ENCODE measurements around the gene CCDC116. TPM values are rescaled to one million over a fixed set of nuclear protein-coding genes. Genes with fewer than 3 reads are reported as not detected.

CCDC116 gene
- polyA plus RNA-seq, 4 donors = 0.21 to 0.40 (median 0.25) TPM

GRCh38 chr22:21652010-21652546 lies 19.5 kb downstream of the CCDC116 start:
- H3K27ac ChIP-seq (ENCODE audit: low read depth in 1 of 3, low read length in 2 of 3) = peak overlapping the region in 1 of 3 donors; percentile 3
- WGBS, 3 donors = 0 to 1% (median 0%) methylated on average over 39 to 44 of the region's 44 CpGs
- H3K36me3 ChIP-seq (ENCODE audit: control insufficient read depth in 3 of 3, insufficient read depth in 2 of 3, low read depth in 1 of 3, low read length in 3 of 3) = peaks cover 0 to 38% (median 0%) of the 10 kb centered on the region in 3 donors
- FAIRE-seq (no peak), DNase-seq (peak; percentile 87 to 93)
- H3K4me1 ChIP-seq (ENCODE audit: control insufficient read depth in 3 of 3, insufficient read depth in 2 of 3, low read depth in 1 of 3, low read length in 2 of 3) = peaks cover 0 to 24% (median 6%) of the 10 kb centered on the region in 3 donors
- no peaks in the 10 kb centered on the region for H3K9me3 ChIP-seq (ENCODE audit: control insufficient read depth in 2 of 2, insufficient read depth in 1 of 2, low read depth in 1 of 2, low read length in 1 of 2)
- peak overlapping the region; percentile 38 to 62 (median 51) for H3K4me3 ChIP-seq (ENCODE audit: low read depth in 1 of 3, low read length in 3 of 3)
- no peaks in the 10 kb centered on the region for H3K27me3 ChIP-seq (ENCODE audit: control insufficient read depth in 3 of 3, insufficient read depth in 3 of 3, low read length in 3 of 3)

- Histone ChIP-seq H3K27ac (ENCODE audit: low read depth in 1 of 3, low read length in 2 of 3) (no peak overlapping the region), H3K9me3 (ENCODE audit: control insufficient read depth in 2 of 2, insufficient read depth in 1 of 2, low read depth in 1 of 2, low read length in 1 of 2) (no peaks in the 10 kb centered on the region), H3K27me3 (ENCODE audit: control insufficient read depth in 3 of 3, insufficient read depth in 3 of 3, low read length in 3 of 3) (no peaks in the 10 kb centered on the region), H3K4me3 (ENCODE audit: low read depth in 1 of 3, low read length in 3 of 3) (peak overlapping the region; percentile 38 to 62 (median 51)), H3K4me1 (ENCODE audit: control insufficient read depth in 3 of 3, insufficient read depth in 2 of 3, low read depth in 1 of 3, low read length in 2 of 3) (peaks cover 0 to 24% (median 6%) of the 10 kb centered on the region in 3 donors), H3K36me3 (ENCODE audit: control insufficient read depth in 3 of 3, insufficient read depth in 2 of 3, low read depth in 1 of 3, low read length in 3 of 3) (peaks cover 0 to 34% (median 0%) of the 10 kb centered on the region in 3 donors)
- WGBS, 3 donors = 20 to 35% (median 29%) methylated on average over 29 to 40 of the region's 40 CpGs
- FAIRE-seq (no peak), DNase-seq (no peak)
Observed at GRCh38 chr22:21652547-21653545, 20.3 kb downstream of the CCDC116 start.

DNA sequence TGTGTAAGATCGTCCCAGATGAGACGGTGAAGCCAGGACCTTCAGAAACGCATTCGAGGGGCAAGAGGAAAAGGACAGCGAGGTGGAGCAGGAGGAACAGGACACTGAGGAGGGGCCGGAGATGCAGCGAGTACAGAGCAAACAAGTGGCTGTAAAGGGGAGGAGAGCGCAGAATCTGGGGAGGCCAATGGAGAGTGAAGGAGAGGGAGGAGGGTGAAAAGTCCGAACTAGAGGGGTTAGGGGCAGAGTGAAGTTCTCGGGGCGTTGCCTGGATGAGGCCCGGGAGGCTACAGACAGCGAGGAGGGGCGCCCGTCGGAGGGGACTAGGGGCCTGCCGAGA lies 24.4 kb downstream of the CCDC116 start:
- WGBS, 3 donors = 30 to 41% (median 33%) methylated on average over 17 of the region's 17 CpGs
- no peaks in the 10 kb centered on the region for H3K27me3 ChIP-seq (ENCODE audit: control insufficient read depth in 3 of 3, insufficient read depth in 3 of 3, low read length in 3 of 3)
- FAIRE-seq = no peak
- no peaks in the 10 kb centered on the region for H3K9me3 ChIP-seq (ENCODE audit: control insufficient read depth in 2 of 2, insufficient read depth in 1 of 2, low read depth in 1 of 2, low read length in 1 of 2)
- no peak for DNase-seq
- H3K36me3 ChIP-seq (ENCODE audit: control insufficient read depth in 3 of 3, insufficient read depth in 2 of 3, low read depth in 1 of 3, low read length in 3 of 3) = peaks cover 0 to 14% (median 0%) of the 10 kb centered on the region in 3 donors
- peaks cover 0 to 19% (median 6%) of the 10 kb centered on the region in 3 donors for H3K4me1 ChIP-seq (ENCODE audit: control insufficient read depth in 3 of 3, insufficient read depth in 2 of 3, low read depth in 1 of 3, low read length in 2 of 3)
- no peak overlapping the region for H3K27ac ChIP-seq (ENCODE audit: low read depth in 1 of 3, low read length in 2 of 3)
- H3K4me3 ChIP-seq (ENCODE audit: low read depth in 1 of 3, low read length in 3 of 3) = peak overlapping the region in 2 of 3 donors; percentile 42 to 57

GRCh38 chr22:21657360-21658032 lies 24.9 kb downstream of the CCDC116 start:
- Histone ChIP-seq H3K36me3 (ENCODE audit: control insufficient read depth in 3 of 3, insufficient read depth in 2 of 3, low read depth in 1 of 3, low read length in 3 of 3) (peaks cover 0 to 14% (median 0%) of the 10 kb centered on the region in 3 donors), H3K27ac (ENCODE audit: low read depth in 1 of 3, low read length in 2 of 3) (peak overlapping the region in 1 of 3 donors; percentile 17), H3K4me3 (ENCODE audit: low read depth in 1 of 3, low read length in 3 of 3) (peak overlapping the region; percentile 42 to 61 (median 57)), H3K4me1 (ENCODE audit: control insufficient read depth in 3 of 3, insufficient read depth in 2 of 3, low read depth in 1 of 3, low read length in 2 of 3) (peaks cover 0 to 16% (median 5%) of the 10 kb centered on the region in 3 donors), H3K27me3 (ENCODE audit: control insufficient read depth in 3 of 3, insufficient read depth in 3 of 3, low read length in 3 of 3) (no peaks in the 10 kb centered on the region), H3K9me3 (ENCODE audit: control insufficient read depth in 2 of 2, insufficient read depth in 1 of 2, low read depth in 1 of 2, low read length in 1 of 2) (no peaks in the 10 kb centered on the region)
- FAIRE-seq (no peak), DNase-seq (peak; percentile 79 to 92)
- 1% methylated on average over 50 to 79 of the region's 79 CpGs for WGBS, 3 donors

GRCh38 chr22:21659864-21660525 lies 27.4 kb downstream of the CCDC116 start:
- H3K27ac ChIP-seq (ENCODE audit: low read depth in 1 of 3, low read length in 2 of 3) = no peak overlapping the region
- DNase-seq (no peak), FAIRE-seq (no peak)
- no peaks in the 10 kb centered on the region for H3K27me3 ChIP-seq (ENCODE audit: control insufficient read depth in 3 of 3, insufficient read depth in 3 of 3, low read length in 3 of 3)
- no peaks in the 10 kb centered on the region for H3K36me3 ChIP-seq (ENCODE audit: control insufficient read depth in 3 of 3, insufficient read depth in 2 of 3, low read depth in 1 of 3, low read length in 3 of 3)
- peaks cover 0 to 7% (median 0%) of the 10 kb centered on the region in 3 donors for H3K4me1 ChIP-seq (ENCODE audit: control insufficient read depth in 3 of 3, insufficient read depth in 2 of 3, low read depth in 1 of 3, low read length in 2 of 3)
- no peaks in the 10 kb centered on the region for H3K9me3 ChIP-seq (ENCODE audit: control insufficient read depth in 2 of 2, insufficient read depth in 1 of 2, low read depth in 1 of 2, low read length in 1 of 2)
- WGBS, 3 donors = 83 to 89% (median 84%) methylated on average over 7 of the region's 7 CpGs
- no peak overlapping the region for H3K4me3 ChIP-seq (ENCODE audit: low read depth in 1 of 3, low read length in 3 of 3)

- Histone ChIP-seq H3K4me3 (ENCODE audit: low read depth in 1 of 3, low read length in 3 of 3) (no peak overlapping the region), H3K36me3 (ENCODE audit: control insufficient read depth in 3 of 3, insufficient read depth in 2 of 3, low read depth in 1 of 3, low read length in 3 of 3) (no peaks in the 10 kb centered on the region), H3K4me1 (ENCODE audit: control insufficient read depth in 3 of 3, insufficient read depth in 2 of 3, low read depth in 1 of 3, low read length in 2 of 3) (peaks cover 0 to 11% (median 0%) of the 10 kb centered on the region in 3 donors), H3K27me3 (ENCODE audit: control insufficient read depth in 3 of 3, insufficient read depth in 3 of 3, low read length in 3 of 3) (no peaks in the 10 kb centered on the region), H3K27ac (ENCODE audit: low read depth in 1 of 3, low read length in 2 of 3) (no peak overlapping the region), H3K9me3 (ENCODE audit: control insufficient read depth in 2 of 2, insufficient read depth in 1 of 2, low read depth in 1 of 2, low read length in 1 of 2) (no peaks in the 10 kb centered on the region)
- DNase-seq = no peak
- FAIRE-seq = no peak
- 68 to 79% (median 76%) methylated on average over 7 of the region's 7 CpGs for WGBS, 3 donors
Observed at GRCh38 chr22:21660904-21661303, 28.3 kb downstream of the CCDC116 start.

DNA sequence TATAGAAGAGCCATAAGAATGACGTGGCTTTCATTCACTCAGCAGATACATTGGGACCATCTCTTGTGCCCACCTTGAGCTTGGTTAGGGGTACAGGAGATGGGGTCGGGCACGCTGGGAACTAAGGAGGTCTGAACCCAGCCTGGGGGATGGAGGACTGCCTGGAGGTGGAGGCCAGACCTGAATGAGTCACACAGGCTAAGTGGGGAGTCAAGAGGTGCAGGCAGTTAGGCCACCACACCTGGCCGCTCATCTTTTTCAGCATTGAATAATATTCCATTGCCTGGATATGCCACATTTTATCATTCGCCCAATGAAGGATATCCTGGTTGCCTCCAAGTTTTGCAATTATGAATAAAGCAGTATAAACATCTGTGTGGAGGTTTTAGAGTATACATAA lies 29.4 kb downstream of the CCDC116 start:
- 93 to 97% (median 95%) methylated on average over 5 of the region's 5 CpGs for WGBS, 3 donors
- Histone ChIP-seq H3K4me1 (ENCODE audit: control insufficient read depth in 3 of 3, insufficient read depth in 2 of 3, low read depth in 1 of 3, low read length in 2 of 3) (peaks cover 0 to 11% (median 0%) of the 10 kb centered on the region in 3 donors), H3K27me3 (ENCODE audit: control insufficient read depth in 3 of 3, insufficient read depth in 3 of 3, low read length in 3 of 3) (no peaks in the 10 kb centered on the region), H3K27ac (ENCODE audit: low read depth in 1 of 3, low read length in 2 of 3) (no peak overlapping the region), H3K4me3 (ENCODE audit: low read depth in 1 of 3, low read length in 3 of 3) (no peak overlapping the region), H3K36me3 (ENCODE audit: control insufficient read depth in 3 of 3, insufficient read depth in 2 of 3, low read depth in 1 of 3, low read length in 3 of 3) (no peaks in the 10 kb centered on the region), H3K9me3 (ENCODE audit: control insufficient read depth in 2 of 2, insufficient read depth in 1 of 2, low read depth in 1 of 2, low read length in 1 of 2) (no peaks in the 10 kb centered on the region)
- DNase-seq (no peak), FAIRE-seq (no peak)

- no peak overlapping the region for H3K4me3 ChIP-seq (ENCODE audit: low read depth in 1 of 3, low read length in 3 of 3)
- no peaks in the 10 kb centered on the region for H3K9me3 ChIP-seq (ENCODE audit: control insufficient read depth in 2 of 2, insufficient read depth in 1 of 2, low read depth in 1 of 2, low read length in 1 of 2)
- H3K27me3 ChIP-seq (ENCODE audit: control insufficient read depth in 3 of 3, insufficient read depth in 3 of 3, low read length in 3 of 3) = no peaks in the 10 kb centered on the region
- 88 to 90% (median 89%) methylated on average over 2 of the region's 2 CpGs for WGBS, 3 donors
- DNase-seq = no peak
- H3K4me1 ChIP-seq (ENCODE audit: control insufficient read depth in 3 of 3, insufficient read depth in 2 of 3, low read depth in 1 of 3, low read length in 2 of 3) = peaks cover 0 to 4% (median 0%) of the 10 kb centered on the region in 3 donors
- no peak for FAIRE-seq
- H3K36me3 ChIP-seq (ENCODE audit: control insufficient read depth in 3 of 3, insufficient read depth in 2 of 3, low read depth in 1 of 3, low read length in 3 of 3) = peaks cover 0 to 8% (median 0%) of the 10 kb centered on the region in 3 donors
- no peak overlapping the region for H3K27ac ChIP-seq (ENCODE audit: low read depth in 1 of 3, low read length in 2 of 3)
Observed at GRCh38 chr22:21663738-21664137, 31.2 kb downstream of the CCDC116 start.

Data from small intestine (tissue), 7 donors.